Fibroblast of peridontal ligament (primary cell): ENCODE results near the gene SEMA4D.

Experiments
- DNase-seq: peaks from one replicate; pipeline ENCODE4 v3.0.0-alpha.2; 2010; ENCODE audit errors: extremely low read depth

SEMA4D gene

DNA sequence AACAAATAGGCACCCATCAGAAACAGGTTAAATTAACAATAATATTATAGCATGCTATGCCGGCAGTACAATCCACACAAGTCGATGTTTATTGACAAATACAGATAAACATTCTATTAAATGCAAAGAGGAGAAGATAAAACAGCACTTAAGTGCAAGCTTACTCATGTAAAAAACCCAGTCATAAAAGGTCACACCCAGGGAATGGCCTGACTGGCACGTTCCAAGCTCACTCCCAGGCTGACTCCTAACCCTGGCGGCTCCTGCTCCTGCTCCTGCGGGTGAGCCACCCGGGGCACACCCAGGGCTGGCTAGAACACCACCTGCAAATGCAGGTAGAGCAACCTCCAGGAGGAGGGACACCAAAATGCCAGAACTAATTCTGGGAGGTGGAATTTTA lies 66.9 kb downstream of the SEMA4D start:
- DNase-seq, result no peak

DNA sequence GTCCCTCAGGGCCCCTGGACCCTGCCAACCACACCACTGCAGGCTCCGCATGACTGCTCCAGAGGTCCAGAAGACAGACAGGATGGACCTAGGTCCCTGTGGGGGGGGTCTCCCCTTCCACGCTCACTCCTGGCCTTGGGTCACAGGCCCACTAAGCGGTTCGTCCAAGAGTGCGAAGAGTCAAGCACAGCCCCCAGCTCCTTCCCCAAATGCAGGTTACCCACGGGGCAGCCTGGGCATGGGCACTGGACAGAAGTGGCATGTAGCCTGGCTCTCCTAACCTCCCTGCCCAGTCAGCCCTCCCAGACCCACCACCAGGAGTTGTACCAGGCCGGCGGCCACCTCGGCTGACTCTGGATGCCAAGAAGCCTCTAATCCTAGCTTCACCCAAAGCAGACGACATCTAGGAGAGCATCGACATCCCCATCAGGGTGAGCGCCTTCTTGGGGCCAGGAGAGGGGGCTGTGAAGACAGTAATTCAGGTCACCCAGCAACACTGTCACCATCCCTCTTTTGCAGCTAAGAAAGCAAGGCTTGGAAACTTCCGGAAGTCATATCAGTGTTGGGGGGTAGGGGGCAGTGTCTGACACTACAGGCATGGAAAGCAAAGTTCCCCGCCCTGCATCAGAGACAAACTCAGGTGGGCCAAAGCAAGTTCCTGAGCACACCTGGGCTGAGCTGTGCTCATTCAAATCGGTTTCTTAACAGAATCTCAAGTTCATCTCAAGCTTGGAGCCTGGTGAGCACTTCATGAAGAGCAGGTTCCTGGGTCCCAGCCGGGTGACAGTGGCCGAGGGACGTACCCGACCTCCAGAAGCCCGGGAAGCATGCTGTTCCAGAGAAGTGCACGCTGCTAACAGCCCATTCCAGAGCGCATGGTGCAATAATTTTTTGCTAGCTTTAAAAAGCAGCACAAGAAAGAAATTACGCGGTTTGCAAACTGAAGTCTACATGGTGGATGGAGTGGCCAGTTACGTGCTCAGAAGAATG lies 68.7 kb downstream of the SEMA4D start:
- DNase-seq, result no peak

DNA sequence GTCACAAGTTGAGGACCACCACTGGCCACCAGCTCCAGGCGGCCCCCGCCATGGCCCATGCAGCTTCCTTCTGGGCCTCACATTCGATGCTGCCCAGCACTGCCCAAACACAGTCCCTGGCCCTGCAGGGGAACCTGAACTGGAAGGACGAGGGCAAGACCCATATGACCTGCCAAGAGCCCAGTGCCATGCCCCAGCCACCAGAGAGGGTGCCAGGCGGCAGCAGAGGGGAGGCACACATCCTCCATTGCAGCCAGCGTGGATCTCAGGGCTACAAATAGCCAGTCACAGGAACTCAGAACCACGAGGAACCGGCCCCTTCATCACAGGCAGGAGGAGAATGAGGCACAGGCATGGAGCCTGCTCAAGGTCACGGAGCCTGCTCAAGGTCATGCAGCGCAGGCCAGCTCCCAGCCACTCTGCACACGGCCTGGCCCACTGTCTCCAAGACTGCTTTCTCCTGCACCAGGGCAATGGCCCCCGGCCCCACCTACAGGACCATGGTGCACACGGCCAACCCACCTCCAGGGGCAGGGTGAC lies 69.6 kb downstream of the SEMA4D start:
- DNase-seq, result no peak

DNA sequence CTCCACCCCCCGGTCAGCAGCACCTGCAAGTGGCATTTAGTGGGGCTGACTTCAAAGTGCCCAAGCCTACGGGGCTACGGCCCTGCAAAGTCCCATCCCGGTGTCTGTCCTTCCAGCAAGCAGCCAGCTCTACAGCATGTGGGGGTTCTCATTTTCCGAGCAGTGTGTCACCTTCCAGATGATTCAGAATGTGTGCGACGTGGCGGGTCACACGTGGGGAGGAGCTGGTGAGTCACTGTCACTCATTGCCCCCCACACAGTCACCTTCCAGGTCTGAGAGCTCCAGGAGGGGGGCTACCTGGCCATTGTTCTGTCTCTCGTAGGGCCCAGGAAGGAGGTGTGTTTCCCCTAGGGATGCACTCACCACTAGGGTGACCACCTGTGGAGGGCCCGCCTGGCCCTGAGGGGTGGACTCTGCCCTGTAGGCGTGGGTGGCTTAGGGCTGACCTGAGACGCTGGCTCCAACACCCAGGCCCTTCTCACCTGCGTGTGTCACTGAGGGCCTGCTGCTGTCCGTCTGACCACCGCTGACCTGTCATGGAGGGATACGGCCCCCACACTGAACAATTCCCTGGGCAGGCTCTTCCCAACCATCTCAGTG lies 70.2 kb downstream of the SEMA4D start:
- no peak for DNase-seq

DNA sequence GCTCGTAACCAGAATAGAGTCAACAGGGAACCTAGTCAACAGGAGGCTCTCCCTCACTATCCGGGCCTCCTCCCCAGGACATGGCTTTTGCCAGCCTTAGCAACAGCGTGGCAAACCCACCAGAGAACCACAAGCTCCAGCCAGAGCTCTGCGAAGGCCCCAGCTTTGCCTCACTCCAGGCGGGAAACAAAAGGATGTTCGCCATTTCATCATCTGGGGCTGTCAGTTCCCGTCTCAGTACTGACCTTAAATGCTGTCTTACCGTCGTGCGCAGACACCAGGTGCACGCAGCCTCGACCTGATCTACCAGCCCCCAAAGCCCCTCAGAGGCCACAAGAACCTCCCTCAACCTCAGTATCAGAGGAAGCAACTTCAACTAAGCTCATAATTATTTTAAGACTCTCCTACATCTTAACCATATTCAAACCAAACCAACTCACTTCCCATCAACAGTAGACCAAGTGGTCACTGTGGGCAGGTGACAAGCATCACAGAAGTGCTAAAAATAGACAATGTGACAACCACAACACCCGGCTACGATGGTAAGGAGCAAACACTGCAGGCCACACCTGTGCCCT lies 71.4 kb downstream of the SEMA4D start:
- DNase-seq, result no peak

DNA sequence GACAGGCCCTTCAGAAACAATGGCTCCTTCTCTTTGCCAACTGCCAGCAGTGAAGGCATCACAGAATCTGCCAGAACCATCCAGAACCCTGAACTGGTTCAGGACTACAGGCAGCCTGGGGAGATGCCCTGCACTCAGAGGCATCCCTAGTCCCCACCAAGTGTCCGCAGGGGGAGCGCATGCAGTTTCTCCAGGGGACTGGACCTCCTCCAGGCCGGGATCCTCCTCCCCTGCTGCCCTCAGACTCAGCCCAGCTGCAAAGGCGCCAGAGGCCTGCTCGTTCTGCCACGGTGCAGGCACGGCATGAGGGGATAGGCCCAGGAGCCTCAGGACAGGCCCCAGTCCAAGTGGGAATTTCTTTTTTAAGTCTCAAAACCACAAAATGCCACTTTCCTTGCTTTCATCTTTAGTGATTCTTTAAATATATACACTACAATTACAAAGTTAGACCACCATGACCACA lies 72.0 kb downstream of the SEMA4D start:
- DNase-seq, result peak; percentile 5

DNA sequence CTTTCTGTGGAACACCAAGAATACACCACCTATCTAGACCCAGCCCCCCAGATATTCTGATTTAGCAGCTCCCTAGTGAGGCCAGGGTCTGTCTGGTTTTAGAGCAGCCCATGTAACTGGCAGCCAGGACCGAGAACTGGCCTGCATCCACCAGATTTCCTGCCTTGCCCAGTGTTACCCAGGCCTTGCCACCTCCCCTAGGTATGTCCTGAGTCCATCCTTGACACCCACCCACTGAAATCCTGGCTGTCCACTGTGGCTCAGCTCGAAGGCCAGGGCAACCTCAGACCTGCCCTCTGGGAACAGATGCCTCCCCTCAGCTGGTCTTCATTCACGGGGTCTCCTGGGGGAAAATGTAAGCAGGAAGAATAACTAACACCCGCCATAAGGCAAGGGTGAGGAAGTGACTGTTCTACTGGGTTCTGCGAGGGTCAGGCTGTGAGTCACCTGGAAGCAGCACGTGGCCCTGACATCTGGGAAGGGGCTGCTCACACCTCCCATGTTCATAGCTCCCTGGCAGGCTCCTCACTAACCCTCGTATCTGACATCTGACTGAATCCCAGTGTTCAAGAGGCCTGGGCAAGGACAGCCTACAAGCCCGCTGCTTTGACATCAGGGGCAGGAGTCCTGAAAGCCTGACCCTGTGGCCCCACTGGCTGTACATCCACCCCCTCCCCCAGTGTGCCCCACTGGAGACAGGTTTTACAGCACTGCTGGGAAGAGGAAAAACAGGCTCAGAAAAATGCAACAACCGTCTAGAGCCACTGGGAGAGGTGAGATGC lies 72.7 kb downstream of the SEMA4D start:
- DNase-seq, result no peak

DNA sequence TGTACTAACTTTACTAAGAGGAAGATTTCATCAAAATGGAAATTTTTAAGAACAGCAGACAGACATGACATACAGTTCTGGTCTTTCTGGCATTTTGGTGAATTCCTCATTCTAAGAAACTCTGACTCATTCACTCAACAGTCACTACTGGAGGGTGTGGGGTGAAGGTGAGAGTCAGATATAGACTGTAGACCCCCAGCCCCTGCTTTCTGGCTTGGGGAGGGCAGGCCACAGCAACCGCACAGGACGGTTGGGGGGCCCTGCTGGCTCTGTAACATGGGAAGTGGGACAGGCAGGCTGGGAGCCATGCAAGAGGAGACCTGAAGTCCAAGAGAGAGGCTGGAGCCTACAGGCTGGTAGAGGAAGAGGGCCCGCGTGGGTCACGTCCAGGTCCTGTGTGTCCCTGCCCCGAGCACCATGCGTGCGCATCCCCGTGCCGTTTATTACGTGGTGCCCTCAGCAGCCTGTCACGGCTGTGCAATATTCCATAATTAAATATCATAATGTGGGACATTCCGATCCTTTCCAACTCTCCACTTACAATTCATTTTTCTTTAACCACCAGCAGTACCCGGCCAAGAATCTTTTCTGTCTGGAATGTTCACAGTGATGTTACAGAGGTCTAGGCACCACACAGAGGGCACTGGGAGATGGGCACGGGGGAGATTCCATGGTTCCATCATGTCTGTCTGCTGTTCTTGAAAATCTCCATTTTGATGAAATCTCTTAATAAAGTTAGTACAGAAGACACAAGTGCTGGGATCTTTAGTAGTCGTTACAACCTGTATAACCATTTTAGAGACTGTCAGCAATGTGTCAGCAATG lies 75.5 kb downstream of the SEMA4D start:
- peak; percentile 2 for DNase-seq

DNA sequence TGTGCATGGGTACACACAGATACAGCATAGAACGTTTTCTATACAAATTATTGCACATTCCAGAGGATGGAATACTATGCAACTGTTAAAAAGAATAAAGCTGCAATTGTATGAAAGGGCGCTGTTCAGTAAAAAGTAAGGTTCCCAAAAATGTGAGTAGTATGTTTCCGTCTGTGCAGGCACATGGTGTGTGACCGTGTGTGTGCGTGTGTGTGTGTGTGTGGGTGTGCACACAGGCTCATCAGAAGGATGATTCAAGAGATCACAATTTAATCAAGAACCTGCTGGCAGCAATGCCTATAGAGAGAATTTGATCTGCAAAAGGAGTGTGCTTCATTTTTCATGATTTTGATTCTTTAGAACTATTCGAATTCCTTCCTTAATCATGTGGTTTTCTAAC lies 76.3 kb downstream of the SEMA4D start:
- no peak for DNase-seq

DNA sequence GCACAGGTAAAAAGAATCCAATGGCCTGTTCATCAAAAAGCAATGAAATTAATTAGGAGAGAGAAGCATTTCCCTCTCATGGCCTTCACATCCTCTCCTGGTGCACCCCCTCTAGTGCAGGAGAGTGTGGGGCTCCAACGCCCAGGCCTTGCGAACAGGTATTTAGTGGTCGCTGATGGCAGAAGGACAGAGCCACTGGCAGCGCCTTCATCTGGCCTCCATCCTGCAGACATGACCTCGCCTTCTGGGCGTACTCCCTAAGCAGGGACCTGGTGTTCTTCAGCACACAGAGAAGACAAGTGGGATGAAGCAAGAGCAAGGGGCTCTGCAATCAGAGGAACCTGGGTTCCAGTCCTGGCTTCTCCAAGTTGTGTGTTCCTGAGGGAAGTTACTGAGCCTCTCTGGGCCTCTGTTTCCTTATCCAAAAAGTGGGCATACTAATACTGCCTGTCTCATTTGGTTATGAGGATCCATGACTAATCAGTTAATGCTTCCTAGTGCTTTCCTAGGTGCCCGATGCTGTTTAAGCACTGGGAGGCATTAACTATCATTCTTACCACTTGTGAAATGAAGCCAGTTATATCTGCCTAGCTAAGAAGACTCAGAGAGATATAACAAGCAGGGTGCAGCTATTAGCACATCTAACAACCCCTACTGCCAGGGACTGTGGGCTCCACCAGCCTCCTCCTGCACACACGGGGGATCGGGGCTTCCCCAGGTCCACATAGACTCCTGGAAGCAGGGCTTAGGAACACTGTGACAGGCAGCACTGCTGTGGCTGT lies 77.3 kb downstream of the SEMA4D start:
- DNase-seq, result no peak

DNA sequence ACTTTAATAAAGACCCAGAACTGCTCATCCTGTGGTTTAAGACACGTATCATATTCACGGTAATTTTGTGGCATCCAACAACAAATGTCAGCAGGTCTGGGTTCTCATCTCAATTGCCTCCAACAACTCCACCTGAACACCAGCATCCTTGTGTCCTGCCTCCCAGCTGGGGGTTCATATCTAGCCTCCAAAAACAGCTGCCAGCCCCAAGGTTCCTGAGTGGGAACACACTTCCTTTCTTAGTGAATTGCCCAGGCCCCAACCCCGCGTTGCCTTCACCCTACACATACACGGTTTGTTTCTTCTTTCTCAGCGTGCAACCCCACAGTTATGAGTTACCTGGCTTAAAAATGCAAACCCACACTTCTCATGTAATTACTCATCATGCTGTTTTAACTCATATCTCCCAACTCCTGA lies 77.9 kb downstream of the SEMA4D start:
- no peak for DNase-seq

DNA sequence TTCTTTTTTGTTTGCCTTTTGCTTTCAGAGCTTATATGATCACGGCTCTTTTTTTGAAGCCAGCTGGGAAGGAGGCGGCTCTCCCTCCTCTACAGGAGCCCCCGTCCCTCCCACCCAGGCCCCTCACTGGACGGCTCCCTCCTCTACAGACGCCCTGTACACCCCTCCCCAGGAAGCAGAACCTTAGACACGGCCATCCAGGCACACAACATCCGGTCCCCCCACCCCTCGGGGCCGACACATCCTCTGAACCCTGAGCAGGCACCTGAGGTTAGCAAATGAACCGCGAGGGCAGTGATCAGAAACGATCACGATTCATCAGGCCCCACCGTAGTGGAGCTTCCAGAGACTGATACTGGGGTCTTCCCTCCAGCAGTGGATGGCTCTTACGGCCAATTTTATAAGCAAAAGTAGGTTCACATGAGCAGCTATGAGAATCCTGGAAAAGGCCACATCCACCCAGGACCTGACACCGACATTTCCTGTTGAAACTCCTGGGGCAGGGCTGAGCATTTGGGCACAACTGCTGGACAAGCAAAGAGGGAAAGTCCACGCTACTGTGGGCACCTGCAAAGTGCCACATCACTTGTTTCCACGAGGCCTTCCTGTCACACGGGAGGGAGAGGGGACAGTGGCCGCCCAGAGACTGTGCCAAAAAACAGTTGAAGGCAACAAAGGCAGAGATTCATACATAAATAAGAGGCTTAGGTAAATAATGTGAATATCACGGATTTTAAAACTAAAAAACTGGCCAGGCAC lies 78.9 kb downstream of the SEMA4D start:
- DNase-seq, result no peak

DNA sequence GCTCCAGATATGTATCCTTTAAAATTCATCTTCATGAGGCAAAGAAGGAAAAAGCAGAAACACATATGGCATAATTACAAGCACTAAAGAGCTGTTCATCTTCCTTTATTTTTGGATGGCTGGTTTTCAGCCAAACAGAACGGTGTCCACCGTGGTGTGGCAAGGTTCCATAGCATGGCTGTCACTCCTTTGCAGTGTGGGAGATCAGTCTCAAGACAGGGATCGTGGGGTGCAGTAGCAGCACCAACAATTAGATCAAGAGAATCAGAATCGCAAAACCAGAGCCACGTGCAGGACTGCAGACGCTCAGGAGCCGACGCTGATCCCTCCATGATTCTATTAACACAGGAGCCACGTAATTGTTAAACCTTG lies 79.5 kb downstream of the SEMA4D start:
- DNase-seq, result peak; percentile 1

DNA sequence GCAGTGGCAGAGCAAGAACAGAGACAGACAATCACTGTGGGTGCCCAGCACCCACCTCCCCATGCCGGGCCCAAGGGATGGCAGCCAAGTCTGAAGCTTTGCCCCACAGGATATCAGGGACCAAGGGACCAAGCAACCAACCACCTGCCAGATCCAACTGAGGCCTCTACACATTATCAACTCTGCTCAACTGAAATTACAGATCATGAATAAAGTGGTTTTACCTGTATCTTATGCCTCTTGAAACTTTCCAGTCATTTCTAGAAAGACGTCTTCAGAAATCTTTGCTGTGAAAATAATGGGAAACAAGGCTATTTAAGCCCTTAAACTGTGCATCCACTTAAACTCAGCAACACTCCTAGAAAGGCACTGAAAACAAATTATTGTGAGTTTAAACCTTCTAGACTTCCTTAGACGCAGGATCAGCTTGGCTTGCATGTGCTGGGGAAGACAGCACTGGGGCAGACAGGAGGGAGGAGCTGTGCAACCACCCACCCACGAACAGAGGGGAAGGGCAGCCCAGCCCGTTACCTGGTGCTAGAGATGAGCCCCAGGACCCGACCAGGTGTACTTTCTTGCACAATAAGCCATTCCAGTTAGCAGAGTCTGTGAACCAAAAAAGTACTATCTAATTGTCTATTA lies 80.0 kb downstream of the SEMA4D start:
- no peak for DNase-seq

DNA sequence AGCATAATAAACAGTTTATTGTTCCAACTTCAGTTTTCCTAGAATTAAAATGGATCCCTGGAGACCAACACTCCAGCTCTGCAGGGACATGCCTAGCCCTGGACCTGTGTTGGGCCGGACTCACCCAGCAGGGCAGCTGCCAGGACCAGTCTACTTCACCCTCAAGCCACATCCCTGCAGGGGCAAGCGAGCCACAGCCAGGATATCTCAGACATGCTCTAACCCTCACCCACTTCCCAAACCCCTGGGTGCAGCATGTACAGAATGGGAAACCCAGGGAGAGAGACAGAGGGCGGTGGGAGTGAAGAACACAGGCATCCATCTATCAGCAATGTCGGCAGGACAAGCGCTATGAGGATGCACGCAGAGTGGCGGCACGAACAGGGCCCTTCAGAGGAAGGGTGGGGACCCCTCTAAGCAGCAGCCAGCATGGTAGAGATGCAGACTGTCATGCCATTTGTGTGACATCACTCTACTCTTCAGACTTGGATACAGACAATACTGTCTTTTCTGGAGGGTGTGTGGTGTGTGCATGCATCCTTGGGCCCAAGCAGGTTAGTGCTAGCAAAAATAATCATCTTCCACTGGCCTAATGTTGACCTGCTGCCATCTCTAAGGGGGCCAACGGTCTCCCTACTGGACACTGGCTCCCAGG lies 83.1 kb downstream of the SEMA4D start:
- DNase-seq, result no peak

DNA sequence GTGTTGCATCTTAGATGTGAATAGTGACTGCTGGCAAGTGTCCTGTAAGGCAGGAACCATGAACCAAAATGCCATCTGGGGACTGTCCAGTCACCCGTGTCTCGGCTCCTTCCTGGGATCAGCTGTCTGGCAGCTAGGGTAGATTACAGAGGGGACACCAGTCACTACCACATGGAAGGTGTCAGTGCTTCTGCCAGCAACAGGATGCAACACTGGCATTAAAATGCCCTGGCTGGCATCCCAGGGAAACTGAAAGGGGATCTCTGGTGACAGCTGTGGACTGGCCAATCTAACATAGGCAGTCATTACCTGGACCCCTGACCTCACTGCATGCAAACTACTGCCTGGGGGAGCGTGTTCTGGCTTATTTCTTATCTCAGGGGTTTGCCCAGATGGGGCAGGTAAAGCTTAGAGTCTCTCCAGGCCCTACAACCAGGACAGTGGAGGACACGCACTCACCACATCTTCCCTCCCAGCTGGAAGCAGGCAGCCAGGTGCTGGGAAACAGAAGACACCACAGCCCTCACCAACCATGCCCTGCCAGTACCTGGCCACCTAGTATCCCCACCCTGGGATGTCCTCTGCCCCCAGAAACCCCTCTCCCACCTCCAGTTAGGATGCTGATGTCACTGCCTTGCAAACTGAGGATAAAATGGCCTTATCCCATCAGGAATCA lies 83.8 kb downstream of the SEMA4D start:
- no peak for DNase-seq

DNA sequence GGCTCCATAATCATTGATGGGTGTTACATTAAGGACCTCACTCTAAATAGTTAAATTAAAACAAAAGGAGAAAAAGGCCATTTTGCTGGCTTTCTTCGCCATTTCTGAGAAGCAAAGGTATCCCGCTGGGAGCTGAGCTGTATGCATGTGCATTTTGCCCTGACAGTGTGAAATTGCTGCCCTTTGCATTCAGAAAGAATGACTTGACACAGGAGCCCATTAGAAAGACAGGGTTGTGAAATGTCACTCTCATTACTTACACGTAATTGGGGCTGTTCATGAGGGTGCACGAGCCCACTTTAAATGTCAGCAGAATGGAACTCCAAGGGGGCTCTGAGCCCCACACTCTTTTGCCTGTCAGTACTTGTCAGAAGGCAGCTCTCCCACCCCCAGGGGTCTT lies 85.0 kb downstream of the SEMA4D start:
- DNase-seq, result no peak

DNA sequence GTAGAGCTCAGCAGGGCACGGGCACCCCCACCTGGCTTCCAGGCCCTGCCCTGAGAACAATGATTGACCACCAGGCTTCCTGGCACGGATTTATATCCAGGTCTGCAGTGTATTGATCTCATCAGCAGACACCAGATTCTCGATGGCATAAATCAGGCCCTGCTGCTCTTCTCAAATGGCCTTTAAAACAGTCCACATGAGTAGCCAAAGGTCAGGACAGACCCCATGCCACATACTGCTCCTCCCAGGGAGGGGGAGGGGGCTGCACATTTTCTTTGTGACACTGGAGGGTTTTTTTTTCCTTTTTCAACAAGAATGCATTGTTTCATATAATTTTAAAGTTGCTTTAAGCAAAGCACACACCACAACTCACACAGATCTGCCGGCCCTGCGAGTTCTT lies 85.4 kb downstream of the SEMA4D start:
- no peak for DNase-seq
